Prostate gland (tissue), 2 donors: ENCODE results near the gene PON1.

ENCODE experiments used
- CTCF ChIP-seq, 4 experiments: fragments of 200-600 bp in 2 of 4; fragments of 450-650 bp in 2 of 4; sonication (generic) in 2 of 4; IDR thresholded peaks; 1 replicate in 3 of 4; 2 replicates in 1 of 4; pipeline ENCODE4 v1.5.1; 2016 to 2019; ENCODE audit warnings: antibody characterized with exemption in 4 of 4, mild to moderate bottlenecking in 2 of 4, moderate library complexity in 2 of 4
- POLR2A ChIP-seq: fragments of 450-650 bp; IDR thresholded peaks from one replicate; pipeline ENCODE4 v1.6.1; 2016; ENCODE audit warnings: antibody characterized with exemption, mild to moderate bottlenecking
- POLR2AphosphoS5 ChIP-seq: sonication (generic); formaldehyde crosslinking; IDR thresholded peaks from one replicate; pipeline ENCODE4 v1.6.1; 2017; ENCODE audit warnings: antibody characterized with exemption

GRCh38 chr7:95357623-95358022 is 33.3 kb upstream of the PON1 start:
- TF ChIP-seq CTCF (IDR thresholded peaks at IDR 0.05) (no peak), POLR2A (no peak), POLR2AphosphoS5 (no peak)
